ENCODE results near the gene SAMD4A. TPM values are rescaled to one million over a fixed set of nuclear protein-coding genes. Genes with fewer than 3 reads are reported as not detected.

Gene SAMD4A
- total RNA-seq, 1 experiment from 2014 or later: 9.6 TPM

DNA sequence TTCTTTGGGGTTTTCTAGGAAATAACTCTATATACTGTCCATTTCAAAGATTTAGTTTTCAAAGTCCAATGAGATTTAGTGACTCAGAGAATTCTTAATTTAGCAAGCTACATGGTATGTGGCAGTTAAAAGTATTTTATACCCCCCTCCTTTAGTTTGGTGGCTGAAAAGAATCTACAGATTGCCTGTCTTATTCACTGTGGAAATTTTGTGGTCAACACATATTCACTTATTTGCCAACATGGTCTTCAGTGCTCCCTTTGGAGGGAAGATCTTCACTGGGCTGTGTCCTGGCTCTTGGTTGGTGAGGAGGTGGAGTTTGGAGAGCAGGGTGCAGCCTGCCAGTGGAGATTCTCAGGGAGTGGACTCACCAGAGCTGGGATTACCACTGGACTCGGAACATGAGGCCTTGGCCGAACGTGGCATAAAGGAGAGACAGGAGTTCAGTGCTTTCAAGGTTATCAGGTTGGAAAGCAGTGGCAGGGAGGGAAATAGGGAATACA, 39.8 kb downstream of the SAMD4A start:
- H4K8ac ChIP-seq (replicated peaks; ENCODE audit: insufficient read length, low read depth, low read length): no peak overlapping the region
- no peak overlapping the region; the same call in 1 of the 2 replicates for H3K4ac ChIP-seq (ENCODE audit: low read depth, low read length)
- H2BK20ac ChIP-seq (ENCODE audit: low read depth, low read length, poor library complexity, severe bottlenecking): no peak overlapping the region
- no peak overlapping the region for H2BK15ac ChIP-seq (ENCODE audit: low read depth, low read length)
- H3K23ac ChIP-seq (ENCODE audit: insufficient read length, low read depth, low read length): no peak overlapping the region
- peaks cover 2% of the 10 kb centered on the region for H3K79me1 ChIP-seq (ENCODE audit: insufficient read depth, low read depth, low read length, poor library complexity, severe bottlenecking)
- H4K5ac ChIP-seq (ENCODE audit: insufficient read length, low read depth, low read length): no peak overlapping the region
- H3K18ac ChIP-seq (ENCODE audit: insufficient read length, low read depth, low read length): no peak overlapping the region
- no CpG with 5 or more reads among the region's 3 CpGs for WGBS (ENCODE audit: extremely low coverage, insufficient read length, low lambda C conversion rate)
- no peaks in the 10 kb centered on the region for H3K27me3 ChIP-seq (ENCODE audit: insufficient read depth, low read length)
- no peak overlapping the region for H4K91ac ChIP-seq (ENCODE audit: insufficient read length, low read depth, low read length)
- Mint-ChIP-seq H3K4me3 (no peak overlapping the region), H3K27ac (no peak overlapping the region), H3K27me3 (ENCODE audit: low read depth) (no peaks in the 10 kb centered on the region), H3K4me1 (peaks cover 5 to 6% of the 10 kb centered on the region in 2 experiments), H3K9me3 (peaks cover 2 to 3% of the 10 kb centered on the region in 2 experiments; a peak in 2 of 5 replicates), H3K36me3 (ENCODE audit: insufficient read depth in 1 of 3, low read depth in 3 of 3) (peaks cover 0 to 4% (median 2%) of the 10 kb centered on the region in 3 experiments; a peak in 2 of 7 replicates)
- no peak overlapping the region for H2BK12ac ChIP-seq (ENCODE audit: insufficient read length, low read depth, low read length)
- H4K20me1 ChIP-seq (ENCODE audit: control insufficient read depth, insufficient read depth, insufficient read length): no peaks in the 10 kb centered on the region
- no peak overlapping the region for H3K14ac ChIP-seq (ENCODE audit: insufficient read depth, low read length)
- no peak for TF ChIP-seq CTCF (conservative IDR thresholded peaks at IDR 0.05)
- no peaks in the 10 kb centered on the region for H3K23me2 ChIP-seq (ENCODE audit: insufficient read length, low read depth, low read length, poor library complexity, severe bottlenecking)
- DNase-seq: no peak
- no peak overlapping the region for H2BK120ac ChIP-seq (ENCODE audit: low read depth, low read length, poor library complexity, severe bottlenecking)
- H3K4me1 ChIP-seq (ENCODE audit: insufficient read depth, low read length): no peaks in the 10 kb centered on the region
- no peak overlapping the region for H3K9ac ChIP-seq (ENCODE audit: extremely low read depth, insufficient read length, low read length)
- H3K27ac ChIP-seq (ENCODE audit: insufficient read length, low read depth, low read length): no peak overlapping the region
- no peak overlapping the region for H3K56ac ChIP-seq (ENCODE audit: insufficient read length, low read depth, low read length)
- no peak overlapping the region for H3T11ph ChIP-seq (ENCODE audit: low read length)
- H3K9me3 ChIP-seq (ENCODE audit: control insufficient read depth, low read depth, low read length): no peaks in the 10 kb centered on the region
- H3K79me2 ChIP-seq (ENCODE audit: insufficient read depth, low read length): no peaks in the 10 kb centered on the region
- no peak overlapping the region for H2BK5ac ChIP-seq (ENCODE audit: insufficient read length, low read length)
- H2AFZ ChIP-seq (ENCODE audit: low read length): no peak overlapping the region
- H3K4me2 ChIP-seq (ENCODE audit: insufficient read depth, insufficient read length, low read length): no peak overlapping the region
- no peak overlapping the region for H2AK5ac ChIP-seq (ENCODE audit: insufficient read length, low read length)
